ENCODE results near the gene TOMM20.
"Not testable (repeated sequence)": the region's sequence is repeated elsewhere in the genome, so short reads cannot be mapped to it uniquely, and the experiment has no call there.

TOMM20 gene

GRCh38 chr1:235100194-235100772 lies 28.4 kb downstream of the TOMM20 start:
- no peaks in the 10 kb centered on the region for H3K36me3 ChIP-seq (ENCODE audit: insufficient read depth, low read length)
- H3K9me3 ChIP-seq (ENCODE audit: low read length) = no peaks in the 10 kb centered on the region
- H3K27ac ChIP-seq (ENCODE audit: low read depth, low read length) = no peak overlapping the region

GRCh38 chr1:235098991-235099390 lies 29.6 kb downstream of the TOMM20 start:
- no peak overlapping the region for H3K27ac ChIP-seq (ENCODE audit: low read depth, low read length)
- no peak overlapping the region for H3K4me3 ChIP-seq (ENCODE audit: low read depth in 1 of 2, low read length in 2 of 2)
- no peak overlapping the region for H3K9ac ChIP-seq (ENCODE audit: low read length)
- no peaks in the 10 kb centered on the region for H3K9me3 ChIP-seq (ENCODE audit: low read length)
- H3K27me3 ChIP-seq (ENCODE audit: control insufficient read depth in 1 of 2, insufficient read depth in 2 of 2, low read length in 2 of 2) = no peaks in the 10 kb centered on the region
- H3K36me3 ChIP-seq (ENCODE audit: insufficient read depth, low read length) = no peaks in the 10 kb centered on the region
- H3K4me1 ChIP-seq (ENCODE audit: insufficient read depth, low read length) = peaks cover 1% of the 10 kb centered on the region

More at GRCh38 chr1:235100194-235100772, 28.4 kb downstream of the TOMM20 start:
- H3K27me3 ChIP-seq (ENCODE audit: control insufficient read depth in 1 of 2, insufficient read depth in 2 of 2, low read length in 2 of 2) = no peaks in the 10 kb centered on the region
- no peak overlapping the region for H3K4me3 ChIP-seq (ENCODE audit: low read depth in 1 of 2, low read length in 2 of 2)
- peaks cover 9% of the 10 kb centered on the region for H3K4me1 ChIP-seq (ENCODE audit: insufficient read depth, low read length)
- H3K9ac ChIP-seq (ENCODE audit: low read length) = no peak overlapping the region

GRCh38 chr1:235098547-235098946 lies 30.1 kb downstream of the TOMM20 start:
- no peaks in the 10 kb centered on the region for H3K9me3 ChIP-seq (ENCODE audit: low read length)
- no peak overlapping the region for H3K4me3 ChIP-seq (ENCODE audit: low read depth in 1 of 2, low read length in 2 of 2)
- H3K9ac ChIP-seq (ENCODE audit: low read length) = no peak overlapping the region
- no peak overlapping the region for H3K27ac ChIP-seq (ENCODE audit: low read depth, low read length)
- peaks cover 6% of the 10 kb centered on the region for H3K4me1 ChIP-seq (ENCODE audit: insufficient read depth, low read length)
- H3K36me3 ChIP-seq (ENCODE audit: insufficient read depth, low read length) = no peaks in the 10 kb centered on the region
- H3K27me3 ChIP-seq (ENCODE audit: control insufficient read depth in 1 of 2, insufficient read depth in 2 of 2, low read length in 2 of 2) = no peaks in the 10 kb centered on the region

- H3K27me3 ChIP-seq (ENCODE audit: control insufficient read depth in 1 of 2, insufficient read depth in 2 of 2, low read length in 2 of 2); H3K36me3 ChIP-seq (ENCODE audit: insufficient read depth, low read length); H3K9ac ChIP-seq (ENCODE audit: low read length); H3K9me3 ChIP-seq (ENCODE audit: low read length); H3K4me3 ChIP-seq (ENCODE audit: low read depth in 1 of 2, low read length in 2 of 2); H3K27ac ChIP-seq (ENCODE audit: low read depth, low read length): not testable (repeated sequence)
- H3K4me1 ChIP-seq (ENCODE audit: insufficient read depth, low read length) = peaks cover 13% of the 10 kb centered on the region
These were observed 31.1 kb downstream of the TOMM20 start for GRCh38 chr1:235097501-235097900.

- Histone ChIP-seq H3K9me3 (ENCODE audit: low read length) (no peaks in the 10 kb centered on the region), H3K27me3 (ENCODE audit: control insufficient read depth in 1 of 2, insufficient read depth in 2 of 2, low read length in 2 of 2) (no peaks in the 10 kb centered on the region), H3K27ac (ENCODE audit: low read depth, low read length) (no peak overlapping the region), H3K9ac (ENCODE audit: low read length) (no peak overlapping the region), H3K36me3 (ENCODE audit: insufficient read depth, low read length) (no peaks in the 10 kb centered on the region), H3K4me1 (ENCODE audit: insufficient read depth, low read length) (peaks cover 14% of the 10 kb centered on the region), H3K4me3 (ENCODE audit: low read depth in 1 of 2, low read length in 2 of 2) (no peak overlapping the region)
These were observed 32.6 kb downstream of the TOMM20 start for GRCh38 chr1:235095938-235096562.

- peak overlapping the region in 1 of 2 donors; percentile 49 for H3K4me3 ChIP-seq (ENCODE audit: low read depth in 1 of 2, low read length in 2 of 2)
- H3K9ac ChIP-seq (ENCODE audit: low read length) = peak overlapping the region; percentile 27
- H3K36me3 ChIP-seq (ENCODE audit: insufficient read depth, low read length) = no peaks in the 10 kb centered on the region
- H3K27ac ChIP-seq (ENCODE audit: low read depth, low read length) = no peak overlapping the region
- H3K4me1 ChIP-seq (ENCODE audit: insufficient read depth, low read length) = peaks cover 23% of the 10 kb centered on the region
- H3K27me3 ChIP-seq (ENCODE audit: control insufficient read depth in 1 of 2, insufficient read depth in 2 of 2, low read length in 2 of 2) = no peaks in the 10 kb centered on the region
- no peaks in the 10 kb centered on the region for H3K9me3 ChIP-seq (ENCODE audit: low read length)
These were observed 34.7 kb downstream of the TOMM20 start for GRCh38 chr1:235093696-235094592.

GRCh38 chr1:235093013-235093695 lies 35.5 kb downstream of the TOMM20 start:
- H3K4me1 ChIP-seq (ENCODE audit: insufficient read depth, low read length) = peaks cover 23% of the 10 kb centered on the region
- no peaks in the 10 kb centered on the region for H3K36me3 ChIP-seq (ENCODE audit: insufficient read depth, low read length)
- no peaks in the 10 kb centered on the region for H3K27me3 ChIP-seq (ENCODE audit: control insufficient read depth in 1 of 2, insufficient read depth in 2 of 2, low read length in 2 of 2)
- H3K9me3 ChIP-seq (ENCODE audit: low read length) = no peaks in the 10 kb centered on the region
- H3K4me3 ChIP-seq (ENCODE audit: low read depth in 1 of 2, low read length in 2 of 2) = peak overlapping the region in 1 of 2 donors; percentile 49
- peak overlapping the region; percentile 27 for H3K9ac ChIP-seq (ENCODE audit: low read length)
- no peak overlapping the region for H3K27ac ChIP-seq (ENCODE audit: low read depth, low read length)

GRCh38 chr1:235092415-235092814 lies 36.2 kb downstream of the TOMM20 start:
- H3K27ac ChIP-seq (ENCODE audit: low read depth, low read length); H3K9me3 ChIP-seq (ENCODE audit: low read length); H3K36me3 ChIP-seq (ENCODE audit: insufficient read depth, low read length); H3K27me3 ChIP-seq (ENCODE audit: control insufficient read depth in 1 of 2, insufficient read depth in 2 of 2, low read length in 2 of 2); H3K4me3 ChIP-seq (ENCODE audit: low read depth in 1 of 2, low read length in 2 of 2); H3K9ac ChIP-seq (ENCODE audit: low read length): not testable (repeated sequence)
- H3K4me1 ChIP-seq (ENCODE audit: insufficient read depth, low read length) = peaks cover 23% of the 10 kb centered on the region

GRCh38 chr1:235092045-235092406 lies 36.6 kb downstream of the TOMM20 start:
- H3K9ac ChIP-seq (ENCODE audit: low read length); H3K4me3 ChIP-seq (ENCODE audit: low read depth in 1 of 2, low read length in 2 of 2); H3K36me3 ChIP-seq (ENCODE audit: insufficient read depth, low read length); H3K9me3 ChIP-seq (ENCODE audit: low read length); H3K27ac ChIP-seq (ENCODE audit: low read depth, low read length); H3K27me3 ChIP-seq (ENCODE audit: control insufficient read depth in 1 of 2, insufficient read depth in 2 of 2, low read length in 2 of 2): not testable (repeated sequence)
- H3K4me1 ChIP-seq (ENCODE audit: insufficient read depth, low read length) = peaks cover 23% of the 10 kb centered on the region

GRCh38 chr1:235091319-235092044 lies 37.2 kb downstream of the TOMM20 start:
- not testable (repeated sequence) for H3K4me3 ChIP-seq (ENCODE audit: low read depth in 1 of 2, low read length in 2 of 2); H3K9ac ChIP-seq (ENCODE audit: low read length); H3K27ac ChIP-seq (ENCODE audit: low read depth, low read length)

More at GRCh38 chr1:235091319-235092044, 37.2 kb downstream of the TOMM20 start:
- peaks cover 23% of the 10 kb centered on the region for H3K4me1 ChIP-seq (ENCODE audit: insufficient read depth, low read length)
- H3K9me3 ChIP-seq (ENCODE audit: low read length); H3K27me3 ChIP-seq (ENCODE audit: control insufficient read depth in 1 of 2, insufficient read depth in 2 of 2, low read length in 2 of 2); H3K36me3 ChIP-seq (ENCODE audit: insufficient read depth, low read length): not testable (repeated sequence)
